Astrocyte (in vitro differentiated cells and primary cell): Measurements from ENCODE around the gene QSOX2. TPM values are rescaled to one million over a fixed set of nuclear protein-coding genes. Genes with fewer than 3 reads are reported as not detected.

Experiments
- DNase-seq: peaks from one replicate; pipeline ENCODE4 v3.0.0-alpha.2; 2010; ENCODE audit warnings: low read depth
- FAIRE-seq: peaks from 2 replicates; lab custom pipeline; 2011; peaks lifted over from hg19 to GRCh38; lab: Jason Lieb, UNC
- H2AFZ ChIP-seq: 2 replicates; pipeline ENCODE4 v1.6.0; 2012; ENCODE audit warnings: low read depth, low read length, inconsistent platforms
- H3K27ac ChIP-seq: 2 replicates; pipeline ENCODE4 v1.5.1; 2011; ENCODE audit warnings: low read depth, low read length, inconsistent platforms
- H3K27me3 ChIP-seq: 2 replicates; pipeline ENCODE4 v1.6.0; 2011; ENCODE audit warnings: low read length, inconsistent platforms; ENCODE audit not compliant: insufficient read depth
- H3K36me3 ChIP-seq: 2 replicates; pipeline ENCODE4 v1.5.1; 2011; ENCODE audit warnings: low read length, inconsistent platforms; ENCODE audit not compliant: insufficient read depth
- H3K4me1 ChIP-seq: 2 replicates; pipeline ENCODE4 v1.5.1; 2011; ENCODE audit warnings: low read length, inconsistent platforms; ENCODE audit not compliant: insufficient read depth
- H3K4me2 ChIP-seq: 2 replicates; pipeline ENCODE4 v1.6.0; 2012; ENCODE audit warnings: low read length, inconsistent platforms
- H3K4me3 ChIP-seq: 2 replicates; pipeline ENCODE4 v1.5.1; 2011; ENCODE audit warnings: low read depth, mild to moderate bottlenecking, low read length, inconsistent platforms; ENCODE audit not compliant: insufficient read depth
- H3K79me2 ChIP-seq: 2 replicates; pipeline ENCODE4 v1.6.0; 2012; ENCODE audit warnings: mild to moderate bottlenecking, low read length, inconsistent platforms; ENCODE audit not compliant: insufficient read depth
- H3K9ac ChIP-seq: 2 replicates; pipeline ENCODE4 v1.6.0; 2012; ENCODE audit warnings: mild to moderate bottlenecking, low read length, inconsistent platforms
- H3K9me3 ChIP-seq: 2 replicates; pipeline ENCODE4 v1.5.1; 2012; ENCODE audit warnings: low read depth, mild to moderate bottlenecking, low read length, inconsistent platforms; ENCODE audit not compliant: insufficient read depth
- H4K20me1 ChIP-seq: 2 replicates; pipeline ENCODE4 v1.6.0; 2012; ENCODE audit warnings: low read length, inconsistent platforms; ENCODE audit not compliant: insufficient read depth
- H3K27ac Mint-ChIP-seq: one replicate; pipeline ENCODE4 v1.8.0; 2021; ENCODE audit warnings: mild to moderate bottlenecking, mixed read lengths; ENCODE audit not compliant: unreplicated experiment
- H3K27me3 Mint-ChIP-seq: one replicate; pipeline ENCODE4 v1.8.0; 2021; ENCODE audit warnings: low read depth, mixed read lengths; ENCODE audit not compliant: unreplicated experiment
- H3K36me3 Mint-ChIP-seq: one replicate; pipeline ENCODE4 v1.8.0; 2021; ENCODE audit warnings: low read depth, mixed read lengths; ENCODE audit not compliant: unreplicated experiment
- H3K4me1 Mint-ChIP-seq: one replicate; pipeline ENCODE4 v1.8.0; 2021; ENCODE audit warnings: low read depth, mixed read lengths; ENCODE audit not compliant: unreplicated experiment
- H3K4me3 Mint-ChIP-seq: one replicate; pipeline ENCODE4 v1.8.0; 2021; ENCODE audit warnings: mild to moderate bottlenecking, moderate library complexity, mixed read lengths; ENCODE audit not compliant: unreplicated experiment
- H3K9me3 Mint-ChIP-seq: one replicate; pipeline ENCODE4 v1.8.0; 2021; ENCODE audit warnings: mild to moderate bottlenecking, mixed read lengths; ENCODE audit not compliant: unreplicated experiment
- CTCF ChIP-seq: IDR thresholded peaks from 2 replicates; pipeline ENCODE4 v1.5.1; 2011; ENCODE audit warnings: low read depth, mild to moderate bottlenecking, inconsistent platforms, low read length, moderate library complexity; ENCODE audit not compliant: insufficient read depth
- EZH2 ChIP-seq: IDR thresholded peaks from 2 replicates; pipeline ENCODE4 v1.6.1; 2012; ENCODE audit warnings: mild to moderate bottlenecking, low read length, inconsistent platforms; ENCODE audit not compliant: insufficient read depth
- total RNA-seq: library from RNA; stranded (reverse); gene quantifications from 2 replicates; pipeline ENCODE4 v1.2.1, GENCODE V29; 2021

QSOX2 gene
- total RNA-seq, 1 donor from 2014 or later: 20.4 TPM

GRCh38 chr9:136276716-136277115 is 31.1 kb upstream of the QSOX2 start:
- Histone ChIP-seq H3K4me1 (no peaks in the 10 kb centered on the region), H2AFZ (no peak overlapping the region), H3K27me3 (peaks cover 22% of the 10 kb centered on the region), H3K9ac (no peak overlapping the region), H3K4me3 (no peak overlapping the region), H3K9me3 (no peaks in the 10 kb centered on the region), H3K27ac (no peak overlapping the region), H3K4me2 (no peak overlapping the region), H4K20me1 (no peaks in the 10 kb centered on the region), H3K36me3 (no peaks in the 10 kb centered on the region), H3K79me2 (no peaks in the 10 kb centered on the region)
- Mint-ChIP-seq H3K36me3 (peaks cover 1% of the 10 kb centered on the region), H3K4me3 (no peak overlapping the region), H3K27ac (no peak overlapping the region), H3K9me3 (no peaks in the 10 kb centered on the region), H3K4me1 (no peaks in the 10 kb centered on the region), H3K27me3 (peaks cover 36% of the 10 kb centered on the region)
- no peak for TF ChIP-seq EZH2
- TF ChIP-seq CTCF: no peak
- FAIRE-seq: no peak
- DNase-seq: no peak

GRCh38 chr9:136275655-136276429 is 30.2 kb upstream of the QSOX2 start:
- peaks cover 22% of the 10 kb centered on the region for H3K27me3 ChIP-seq
- no peaks in the 10 kb centered on the region for H3K9me3 Mint-ChIP-seq
- H3K27ac Mint-ChIP-seq: no peak overlapping the region

More at GRCh38 chr9:136275655-136276429, 30.2 kb upstream of the QSOX2 start:
- Histone ChIP-seq H3K9me3 (no peaks in the 10 kb centered on the region), H3K36me3 (no peaks in the 10 kb centered on the region), H3K79me2 (no peaks in the 10 kb centered on the region), H3K4me2 (no peak overlapping the region), H2AFZ (no peak overlapping the region), H3K27ac (no peak overlapping the region), H4K20me1 (no peaks in the 10 kb centered on the region), H3K4me3 (no peak overlapping the region), H3K9ac (no peak overlapping the region), H3K4me1 (no peaks in the 10 kb centered on the region)
- FAIRE-seq (no peak), DNase-seq (no peak)
- Mint-ChIP-seq H3K4me3 (no peak overlapping the region), H3K27me3 (peaks cover 36% of the 10 kb centered on the region), H3K4me1 (no peaks in the 10 kb centered on the region), H3K36me3 (peaks cover 1% of the 10 kb centered on the region)
- TF ChIP-seq EZH2: no peak
- TF ChIP-seq CTCF: no peak
